ENCODE measurements around the gene CACNA2D4.
"Not testable (repeated sequence)": the region's sequence is repeated elsewhere in the genome, so short reads cannot be mapped to it uniquely, and the experiment has no call there.

CACNA2D4 gene, protein sequence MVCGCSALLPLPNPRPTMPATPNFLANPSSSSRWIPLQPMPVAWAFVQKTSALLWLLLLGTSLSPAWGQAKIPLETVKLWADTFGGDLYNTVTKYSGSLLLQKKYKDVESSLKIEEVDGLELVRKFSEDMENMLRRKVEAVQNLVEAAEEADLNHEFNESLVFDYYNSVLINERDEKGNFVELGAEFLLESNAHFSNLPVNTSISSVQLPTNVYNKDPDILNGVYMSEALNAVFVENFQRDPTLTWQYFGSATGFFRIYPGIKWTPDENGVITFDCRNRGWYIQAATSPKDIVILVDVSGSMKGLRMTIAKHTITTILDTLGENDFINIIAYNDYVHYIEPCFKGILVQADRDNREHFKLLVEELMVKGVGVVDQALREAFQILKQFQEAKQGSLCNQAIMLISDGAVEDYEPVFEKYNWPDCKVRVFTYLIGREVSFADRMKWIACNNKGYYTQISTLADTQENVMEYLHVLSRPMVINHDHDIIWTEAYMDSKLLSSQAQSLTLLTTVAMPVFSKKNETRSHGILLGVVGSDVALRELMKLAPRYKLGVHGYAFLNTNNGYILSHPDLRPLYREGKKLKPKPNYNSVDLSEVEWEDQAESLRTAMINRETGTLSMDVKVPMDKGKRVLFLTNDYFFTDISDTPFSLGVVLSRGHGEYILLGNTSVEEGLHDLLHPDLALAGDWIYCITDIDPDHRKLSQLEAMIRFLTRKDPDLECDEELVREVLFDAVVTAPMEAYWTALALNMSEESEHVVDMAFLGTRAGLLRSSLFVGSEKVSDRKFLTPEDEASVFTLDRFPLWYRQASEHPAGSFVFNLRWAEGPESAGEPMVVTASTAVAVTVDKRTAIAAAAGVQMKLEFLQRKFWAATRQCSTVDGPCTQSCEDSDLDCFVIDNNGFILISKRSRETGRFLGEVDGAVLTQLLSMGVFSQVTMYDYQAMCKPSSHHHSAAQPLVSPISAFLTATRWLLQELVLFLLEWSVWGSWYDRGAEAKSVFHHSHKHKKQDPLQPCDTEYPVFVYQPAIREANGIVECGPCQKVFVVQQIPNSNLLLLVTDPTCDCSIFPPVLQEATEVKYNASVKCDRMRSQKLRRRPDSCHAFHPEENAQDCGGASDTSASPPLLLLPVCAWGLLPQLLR

DNA sequence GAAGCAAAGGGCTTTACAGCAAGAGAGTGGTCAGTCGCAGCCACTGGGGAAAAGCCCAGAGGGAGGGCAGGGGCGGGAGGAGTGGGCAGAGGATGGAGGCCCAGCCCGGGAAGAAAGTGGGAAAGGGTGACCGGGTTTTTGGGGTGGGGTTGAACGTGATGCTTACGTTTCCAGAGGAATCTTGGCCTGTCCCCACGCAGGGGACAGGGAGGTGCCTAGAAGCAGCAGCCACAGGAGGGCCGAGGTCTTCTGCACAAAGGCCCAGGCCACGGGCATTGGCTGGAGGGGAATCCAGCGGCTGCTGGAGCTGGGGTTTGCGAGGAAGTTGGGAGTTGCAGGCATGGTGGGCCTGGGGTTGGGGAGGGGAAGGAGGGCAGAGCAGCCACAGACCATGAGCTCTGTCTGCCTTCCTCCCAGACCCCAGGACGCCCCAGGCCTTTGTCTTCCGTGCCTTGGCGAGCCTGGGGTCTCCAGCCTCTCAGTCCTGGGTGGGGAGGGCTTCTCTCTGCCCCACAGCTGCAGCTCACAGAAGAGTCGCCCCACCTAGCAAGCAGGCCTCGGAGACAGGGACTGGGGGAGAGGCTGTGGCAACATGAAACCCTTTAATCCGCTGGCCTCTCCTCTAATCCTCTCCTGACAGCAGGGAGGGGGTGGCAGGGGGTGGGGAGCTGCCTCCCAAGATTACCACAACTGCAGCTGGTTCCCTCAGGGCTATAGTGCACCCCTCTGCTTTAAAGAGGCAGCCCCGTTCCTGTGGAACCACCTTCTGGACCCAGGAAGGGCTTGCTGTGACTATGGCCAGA is at the start of gene CACNA2D4:
Gene CACNA2D4, minus strand, starts transcription at position 572 of the 803 bp plus-strand sequence. Its CDS starts 179 bp downstream, at position 393.
- DNase-seq, result no peak

DNA sequence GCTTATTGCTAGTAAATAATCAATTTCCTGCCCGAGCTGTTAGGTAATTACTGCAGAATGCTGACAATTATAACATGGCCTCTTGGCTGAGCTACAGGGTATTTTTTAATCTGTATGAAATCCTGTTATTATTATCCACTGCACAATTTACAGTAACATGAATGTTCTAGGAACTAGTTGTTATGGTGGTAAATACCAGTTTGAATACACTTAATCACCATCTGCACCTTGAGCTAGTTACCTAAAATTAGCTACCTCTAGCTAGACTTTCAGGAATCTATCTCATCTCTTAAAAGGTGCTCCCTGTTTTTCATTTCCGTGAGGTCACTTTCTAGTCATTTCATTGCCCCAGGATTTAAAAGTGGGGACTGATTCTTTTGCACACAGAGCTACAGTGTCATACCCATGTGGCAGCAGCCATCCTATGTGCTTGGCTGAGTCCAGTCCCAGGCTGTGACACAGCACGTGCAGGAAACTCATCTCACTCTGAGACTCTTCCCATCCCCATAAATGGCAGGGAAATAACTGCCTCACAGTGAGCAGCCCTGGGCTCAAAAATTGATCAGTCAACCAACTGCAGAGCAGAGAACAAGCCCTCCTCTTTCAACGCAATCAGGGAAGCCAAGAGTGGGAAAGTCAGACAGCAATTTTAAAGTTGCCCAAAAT is 48.2 kb upstream of the CACNA2D4 start:
- DNase-seq, result no peak

DNA sequence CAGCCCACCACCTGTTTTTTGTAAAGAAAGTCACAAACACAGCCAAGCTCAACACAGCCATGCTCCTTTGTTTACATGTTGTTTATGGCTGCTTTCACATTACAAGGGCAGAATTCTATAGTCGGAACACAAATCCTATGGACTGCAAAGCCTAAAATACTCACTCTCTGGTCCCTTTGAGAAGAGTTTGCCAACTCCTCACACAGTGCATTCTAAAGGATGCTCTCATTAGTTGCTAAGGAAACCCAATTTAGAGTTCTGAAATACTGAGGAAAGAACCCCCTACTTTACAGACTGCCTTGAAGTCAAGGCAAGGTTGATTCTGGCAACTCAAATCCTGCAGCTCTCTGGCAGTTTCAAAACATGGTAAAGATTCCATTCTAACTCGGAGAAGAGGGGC is 47.5 kb upstream of the CACNA2D4 start:
- no peak for DNase-seq

DNA sequence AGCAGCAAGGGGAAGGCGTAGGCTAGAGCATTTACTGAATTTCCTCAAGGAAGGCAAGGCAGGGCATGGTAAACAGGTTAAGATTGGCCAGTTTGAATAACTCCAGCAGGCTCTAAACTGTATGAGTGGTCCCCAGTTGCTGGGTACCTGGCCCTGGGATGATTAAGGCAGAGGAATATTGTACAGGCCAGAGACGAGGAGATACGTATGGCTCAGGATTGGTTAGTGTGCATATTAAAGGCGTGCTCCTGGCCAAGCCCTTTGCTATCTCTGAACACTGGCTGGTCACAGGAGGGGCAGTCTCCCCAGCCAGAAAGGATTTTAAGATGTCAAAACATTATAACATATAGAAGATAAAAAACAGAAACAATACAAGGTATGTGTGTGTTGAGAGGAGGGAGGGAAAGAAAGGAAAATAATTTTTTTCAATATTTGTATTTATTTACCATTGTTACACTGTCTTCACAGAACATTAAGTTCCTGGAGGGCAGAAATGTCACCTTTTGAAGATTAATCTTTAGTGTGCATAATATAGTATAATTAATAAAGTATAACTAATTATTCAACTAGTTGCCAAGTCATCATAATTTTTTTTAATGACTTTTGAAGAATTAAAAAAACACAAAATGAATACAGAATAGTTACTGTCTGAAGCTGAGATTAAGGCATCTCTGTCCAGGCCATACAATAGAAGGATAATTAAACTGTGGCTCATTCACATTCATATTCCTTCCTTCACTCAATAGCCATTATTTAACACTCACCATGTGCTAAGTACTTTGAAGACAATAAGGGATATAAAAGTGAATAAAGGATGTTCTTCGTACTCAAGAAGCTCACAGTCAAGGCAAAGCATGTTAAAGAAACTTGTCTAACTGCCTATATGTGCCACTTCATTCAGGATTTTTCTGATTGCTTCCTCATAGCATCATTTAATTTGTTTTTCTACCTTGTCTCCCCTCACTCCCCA is 43.9 kb upstream of the CACNA2D4 start:
- no peak for DNase-seq

DNA sequence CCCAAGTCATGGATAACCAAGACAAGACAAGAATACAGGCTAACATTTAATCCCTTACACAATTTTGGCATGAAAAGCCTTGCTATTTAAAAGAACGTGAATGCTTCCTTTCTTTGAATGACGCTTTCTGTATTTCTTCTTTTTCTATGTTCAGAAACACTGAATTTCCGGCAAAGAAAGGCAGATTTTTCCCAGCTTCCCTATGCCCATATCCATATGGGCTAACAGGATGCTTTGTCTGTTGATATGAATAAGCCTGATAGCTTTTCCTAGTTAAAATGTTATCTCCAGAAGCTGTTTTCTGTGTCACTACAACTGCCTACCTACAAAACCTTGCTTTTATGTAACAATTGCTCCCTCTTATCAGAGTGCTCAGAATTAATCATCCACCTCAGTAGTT is 38.3 kb upstream of the CACNA2D4 start:
- DNase-seq, result no peak

DNA sequence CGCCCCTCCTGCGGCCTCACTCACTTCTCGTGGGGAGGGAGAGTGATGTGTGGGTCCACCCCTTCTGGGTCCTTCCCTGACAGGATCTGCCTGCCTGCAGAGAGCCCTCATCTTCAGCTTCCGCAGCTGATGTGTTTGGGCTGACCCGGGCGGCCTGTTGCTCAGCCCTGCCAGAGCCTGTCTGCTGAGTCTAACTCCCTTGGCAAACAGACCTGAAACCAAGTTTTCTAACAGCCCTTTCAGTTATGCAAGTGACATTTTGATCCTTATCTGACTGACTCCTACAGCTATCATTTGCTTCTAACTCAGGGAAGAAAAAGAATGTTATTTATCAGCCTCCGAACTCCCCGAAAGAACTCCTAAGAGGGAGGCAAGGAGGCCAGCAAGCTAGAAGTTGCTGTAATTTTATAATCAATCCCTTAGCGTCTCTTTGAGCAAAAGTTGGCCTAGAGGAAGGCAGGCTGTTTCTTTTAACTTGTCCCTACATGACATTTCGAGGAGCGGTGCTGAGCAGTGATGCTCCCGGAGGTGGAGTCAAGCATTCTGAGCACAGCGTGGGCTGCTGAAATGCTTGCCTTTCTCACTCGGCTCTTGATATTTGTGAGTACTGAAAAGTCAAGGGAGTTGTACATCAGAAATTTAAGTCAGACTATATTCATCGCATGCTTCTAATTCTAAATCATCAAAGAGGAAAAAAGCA is 31.5 kb upstream of the CACNA2D4 start:
- no peak for DNase-seq

DNA sequence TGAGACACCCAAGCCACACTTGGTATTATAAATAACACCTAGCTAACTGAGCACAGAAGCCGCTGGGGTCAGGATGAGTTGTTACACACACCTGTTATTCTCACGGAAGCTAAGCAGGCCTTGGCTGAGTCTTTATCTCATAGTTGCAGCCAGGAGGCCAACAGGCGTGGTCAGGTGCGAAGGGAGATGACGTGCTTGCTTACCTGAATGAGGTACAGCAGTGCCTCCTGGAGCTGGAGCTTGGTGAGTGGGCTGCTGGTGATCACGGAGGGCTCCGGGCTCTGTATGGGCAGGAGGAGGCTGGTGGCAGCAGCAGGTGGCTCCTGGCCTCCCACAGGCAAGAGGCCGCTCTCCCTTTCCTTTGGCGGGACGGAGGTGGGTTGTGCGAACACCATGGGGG is 30.4 kb upstream of the CACNA2D4 start:
- DNase-seq, result no peak

DNA sequence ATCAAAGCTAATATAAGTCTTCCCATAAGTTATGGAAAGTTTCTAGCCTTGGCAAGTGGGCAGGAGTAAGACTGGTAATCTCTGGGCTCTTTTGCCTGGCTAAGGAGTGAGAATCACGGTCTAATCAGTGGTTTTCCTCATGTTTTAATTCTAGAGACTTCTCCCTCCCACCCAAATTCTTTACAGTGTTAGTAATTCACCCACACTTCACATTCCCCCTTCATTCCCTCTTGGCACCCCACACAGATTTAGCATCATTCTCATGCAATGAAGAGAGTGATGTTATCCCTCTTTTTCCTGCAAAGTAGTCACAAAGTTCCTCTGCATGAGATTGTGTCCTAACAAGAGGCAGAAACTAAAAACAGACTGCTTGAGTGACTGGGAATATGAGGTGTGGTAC is 28.6 kb upstream of the CACNA2D4 start:
- no peak for DNase-seq

DNA sequence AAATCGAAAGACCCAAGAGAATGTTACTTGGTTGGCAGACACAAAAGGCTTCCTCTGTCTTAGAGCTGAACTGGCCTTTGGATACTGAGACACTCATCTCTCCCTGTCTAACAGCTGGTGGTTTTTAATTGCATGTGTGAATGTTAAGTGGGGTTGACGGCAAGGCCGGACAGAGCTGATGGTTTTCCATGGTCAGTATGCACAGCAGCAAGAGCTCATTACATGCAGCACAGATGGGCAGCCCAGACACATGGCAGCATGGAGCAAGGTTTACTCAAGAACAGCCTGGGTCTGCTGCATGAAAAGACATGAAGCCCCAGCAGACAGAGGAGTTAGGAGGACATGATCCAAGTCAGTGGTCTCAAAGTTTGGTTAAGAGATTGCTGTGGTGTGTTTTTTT is 27.8 kb upstream of the CACNA2D4 start:
- DNase-seq, result no peak

DNA sequence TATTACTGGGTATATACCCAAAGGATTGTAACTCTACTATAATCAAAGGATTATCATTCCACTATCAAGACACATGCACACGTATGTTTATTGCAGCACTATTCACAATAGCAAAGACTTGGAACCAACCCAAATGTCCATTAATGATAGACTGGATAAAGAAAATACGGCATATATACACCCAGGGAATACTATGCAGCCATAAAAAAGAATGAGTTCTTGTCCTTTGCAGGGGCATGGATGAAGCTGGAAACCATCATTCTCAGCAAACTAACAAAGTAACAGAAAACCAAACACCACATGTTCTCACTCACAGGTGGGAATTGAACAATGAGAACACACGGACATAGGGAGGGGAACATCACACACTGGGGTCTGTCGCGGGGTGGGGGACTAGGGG is 27.1 kb upstream of the CACNA2D4 start:
- DNase-seq, result not testable (repeated sequence)

DNA sequence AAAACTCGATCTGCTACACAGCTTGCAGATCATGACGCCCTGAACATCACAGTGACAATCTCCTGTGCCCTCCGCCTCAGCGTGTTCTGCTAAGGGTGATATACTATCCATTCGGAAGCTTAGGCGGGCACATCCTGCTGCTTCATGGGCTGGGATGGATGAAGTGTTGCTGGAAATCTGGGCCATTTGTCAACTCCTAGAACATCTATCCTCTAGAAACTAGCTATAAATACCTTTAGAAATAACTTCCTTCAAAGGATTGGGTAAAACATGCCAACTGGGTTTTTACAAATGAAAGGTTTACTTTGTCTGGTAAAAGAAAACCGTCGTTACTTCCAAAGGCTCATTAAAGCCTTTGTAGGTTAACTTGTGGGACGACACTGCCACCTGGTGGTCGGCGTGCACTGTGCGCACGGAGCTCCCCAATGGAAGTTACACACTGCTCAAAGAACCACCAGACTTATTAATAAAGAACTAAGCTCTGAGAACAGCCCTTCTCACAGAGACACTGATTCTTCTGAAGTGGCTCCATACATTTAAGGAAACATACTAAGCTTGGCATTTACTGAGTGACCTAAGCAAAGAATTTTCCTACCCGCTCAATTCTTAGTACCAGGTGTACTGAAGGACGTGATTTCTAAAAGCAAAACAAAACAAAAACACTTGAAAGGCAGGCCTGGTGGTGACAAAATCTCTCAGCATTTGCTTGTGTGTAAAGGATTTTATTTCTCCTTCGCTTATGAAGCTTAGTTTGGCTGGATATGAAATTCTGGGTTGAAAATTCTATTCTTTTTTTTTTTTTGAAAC is 21.6 kb upstream of the CACNA2D4 start:
- peak; percentile 64 for DNase-seq

DNA sequence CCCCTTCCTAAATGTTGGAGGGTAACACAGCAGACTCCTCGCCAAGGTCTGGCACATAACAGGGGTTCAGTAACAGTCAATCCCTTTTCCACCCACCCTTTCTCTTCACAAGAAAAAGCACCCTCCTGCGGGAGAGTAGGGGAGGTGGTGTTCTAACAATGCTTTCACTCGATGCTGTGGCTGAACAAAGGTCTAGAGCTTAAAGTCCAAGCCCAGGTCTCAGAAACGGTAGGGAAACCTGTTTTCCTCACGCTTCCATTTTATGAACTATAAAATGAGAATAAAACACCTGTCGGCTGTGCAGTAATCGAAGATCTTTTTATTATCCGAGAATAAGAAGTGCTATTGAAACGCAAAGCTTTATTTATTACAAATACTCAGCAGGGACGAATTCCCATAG is 20.9 kb upstream of the CACNA2D4 start:
- DNase-seq, result no peak

DNA sequence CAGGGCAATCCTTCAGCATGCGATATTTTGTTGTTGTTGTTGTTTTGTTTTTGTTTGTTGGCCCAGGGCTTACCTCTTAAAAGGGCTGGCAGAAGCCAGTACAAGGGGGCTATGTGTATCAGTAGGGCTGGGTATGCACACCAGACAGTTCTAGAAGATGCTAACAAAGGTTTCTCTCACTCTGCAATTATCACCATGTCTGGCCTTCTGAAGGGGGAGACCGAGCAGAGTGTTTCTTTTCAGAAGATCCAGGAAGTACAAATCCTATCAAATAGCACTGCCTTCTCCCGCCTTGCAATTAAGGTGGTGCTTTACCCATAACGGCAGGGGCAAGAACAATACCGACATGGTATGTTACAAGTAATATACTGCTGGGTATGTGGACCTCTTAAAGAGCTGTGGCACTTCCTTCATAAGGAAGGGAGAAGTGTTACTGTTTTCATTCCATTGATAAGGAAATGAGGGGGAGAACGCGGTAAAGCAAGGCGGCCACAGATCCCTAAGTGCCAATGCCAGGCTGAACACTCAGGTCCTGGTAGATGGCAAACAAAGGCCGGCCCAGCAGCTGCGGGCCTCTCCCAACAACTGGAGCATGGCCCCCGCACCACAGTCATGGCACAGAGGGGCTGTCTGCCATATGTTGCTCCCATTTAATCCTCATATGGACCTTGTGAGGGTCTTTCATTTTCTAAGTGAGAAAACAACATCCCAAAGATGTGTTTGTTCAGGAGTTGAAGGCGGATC is 19.2 kb upstream of the CACNA2D4 start:
- DNase-seq, result no peak

DNA sequence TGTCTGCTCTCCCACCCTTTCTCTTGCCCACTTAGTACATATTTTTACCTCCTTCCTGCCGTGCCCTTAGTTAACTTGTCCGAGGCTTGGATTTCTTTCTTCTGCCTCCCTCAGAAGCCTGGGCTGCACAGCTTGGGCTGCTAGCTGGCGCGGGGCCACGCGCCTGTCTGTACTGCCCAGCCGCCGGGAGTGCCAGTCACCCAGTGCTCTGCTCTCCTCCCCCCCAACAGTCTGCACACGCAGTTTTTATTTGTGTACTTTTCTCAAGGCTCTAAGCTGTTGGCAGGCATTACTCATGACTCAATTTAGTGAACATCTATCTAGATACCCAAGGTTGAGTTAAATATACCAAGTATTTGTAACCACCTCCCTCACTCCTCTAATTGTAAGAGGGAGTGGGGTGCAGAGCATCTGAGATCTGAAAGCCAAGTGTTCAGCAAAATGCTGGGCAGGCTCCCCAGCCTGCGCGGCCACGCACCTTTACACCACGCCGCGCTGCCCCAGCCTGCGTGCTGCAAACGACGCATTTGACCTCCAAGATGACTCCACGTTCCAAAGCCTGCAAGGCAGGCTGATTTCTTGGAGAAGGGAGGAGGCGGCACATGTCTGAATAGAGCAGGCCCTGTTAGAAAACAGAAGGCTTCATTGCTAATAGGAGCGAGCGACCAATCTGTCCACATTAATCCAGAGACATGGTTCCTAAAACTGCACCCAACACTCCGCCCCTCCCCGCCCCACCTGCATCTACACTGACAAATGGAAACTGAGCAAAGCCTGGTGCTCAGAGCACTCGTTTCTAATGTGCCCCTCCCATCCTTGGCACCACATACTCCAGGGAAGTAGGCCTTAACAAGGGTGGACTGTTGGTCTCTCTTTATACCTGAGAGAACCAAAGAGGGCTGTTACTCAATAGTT is 18.2 kb upstream of the CACNA2D4 start:
- no peak for DNase-seq

DNA sequence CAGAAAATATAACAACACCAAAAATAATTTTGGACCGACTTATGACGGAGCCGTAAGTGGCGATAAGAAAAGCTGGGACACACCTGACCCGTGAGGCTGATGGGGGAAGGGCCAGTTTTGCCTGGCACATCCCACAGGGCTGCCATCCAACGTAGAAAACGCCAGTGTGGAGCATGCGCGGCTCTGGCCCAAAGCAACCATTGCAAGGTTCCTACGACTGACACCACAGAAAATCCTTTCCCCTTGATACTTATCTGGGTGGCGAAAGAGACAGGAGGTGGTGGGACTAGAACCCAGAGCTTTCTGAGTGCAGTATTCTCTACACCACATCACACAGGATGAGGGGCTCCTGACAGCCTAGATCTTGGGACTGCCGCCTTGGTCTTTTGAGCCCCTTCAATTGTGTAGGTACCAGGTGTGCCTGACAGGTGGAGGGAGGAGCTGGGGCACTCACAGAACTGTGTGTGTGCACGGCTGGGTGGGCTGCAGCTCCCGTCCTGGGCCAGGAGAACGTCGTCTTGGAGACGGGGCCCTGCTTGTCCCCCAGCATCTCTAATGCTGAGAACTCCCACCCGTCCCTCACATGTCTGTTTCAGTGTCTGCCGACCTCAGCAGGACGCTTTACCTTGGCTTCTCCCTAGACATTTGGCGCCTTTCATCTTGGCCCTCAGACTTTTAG is 17.4 kb upstream of the CACNA2D4 start:
- DNase-seq, result no peak

DNA sequence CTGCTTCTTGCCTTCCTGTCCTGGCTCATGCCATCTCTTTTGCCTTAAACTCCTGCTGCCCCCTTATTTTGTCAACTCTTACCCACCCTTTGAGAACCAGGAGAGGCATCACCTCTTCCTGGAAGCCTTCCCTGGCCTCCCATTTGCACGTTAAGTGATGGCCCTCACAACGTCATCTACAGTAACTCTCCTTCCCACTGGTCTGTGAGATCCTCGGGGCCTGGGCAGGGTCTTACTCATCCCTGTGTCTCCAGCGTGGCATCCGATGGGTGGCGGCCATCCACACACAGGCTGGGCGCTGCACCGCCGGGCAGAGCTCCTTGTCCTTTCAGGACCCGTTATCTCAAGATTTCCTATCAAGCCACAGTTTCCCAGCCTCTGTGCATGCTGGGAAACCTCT is 16.8 kb upstream of the CACNA2D4 start:
- DNase-seq, result no peak

DNA sequence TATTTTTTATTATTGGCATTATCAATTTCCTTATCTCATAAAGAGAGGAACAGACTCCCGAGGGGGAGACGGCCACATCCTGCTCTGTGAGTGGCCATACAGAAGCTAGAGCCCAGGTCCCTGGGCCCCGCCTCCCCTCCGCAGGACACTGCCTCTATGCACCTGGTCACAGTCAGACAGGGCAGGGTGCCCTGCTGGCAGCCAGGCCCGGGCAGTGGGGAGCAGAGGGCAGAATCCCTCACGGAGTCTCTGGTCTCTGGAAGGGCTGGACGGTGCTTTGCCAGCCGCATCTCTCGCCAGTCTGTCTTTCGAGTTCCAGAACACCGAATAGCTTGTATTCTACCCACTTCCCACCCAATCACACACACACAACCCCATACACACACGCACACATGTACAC is 16.4 kb upstream of the CACNA2D4 start:
- DNase-seq, result no peak

All from GDM1 (cell line).